RWPE2 (cell line): ENCODE data around the gene CNGA3.
"Not testable (repeated sequence)": the region's sequence is repeated elsewhere in the genome, so short reads cannot be mapped to it uniquely, and the experiment has no call there.

Experiments used
- ATAC-seq: fragments of 200-7000 bp; cut with Tn5 transposase; 3 replicates; pipeline ENCODE4 v1.9.1; 2021; ENCODE audit warnings: low read depth
- DNase-seq: peaks from one replicate; pipeline ENCODE4 v3.0.0-alpha.2; 2020; ENCODE audit warnings: low spot score
- H3K27ac ChIP-seq: fragments of 450-650 bp; 2 replicates; pipeline ENCODE4 v1.5.1; 2017; ENCODE audit warnings: mild to moderate bottlenecking; ENCODE audit not compliant: poor library complexity, severe bottlenecking
- H3K27me3 ChIP-seq: fragments of 250-450 bp; sonication (Bioruptor Pico); 2 replicates; pipeline ENCODE4 v1.5.1; 2021; ENCODE audit warnings: mild to moderate bottlenecking, moderate library complexity; ENCODE audit not compliant: insufficient read depth, poor library complexity, severe bottlenecking
- H3K36me3 ChIP-seq: fragments of 250-450 bp; sonication (Bioruptor Pico); 2 replicates; pipeline ENCODE4 v1.5.1; 2020; ENCODE audit warnings: low read depth, mild to moderate bottlenecking, moderate library complexity
- H3K4me1 ChIP-seq: fragments of 250-450 bp; sonication (Bioruptor Pico); 2 replicates; pipeline ENCODE4 v1.5.1; 2021; ENCODE audit warnings: mild to moderate bottlenecking, moderate library complexity; ENCODE audit not compliant: insufficient read depth, poor library complexity, severe bottlenecking
- H3K4me3 ChIP-seq: fragments of 250-450 bp; sonication (Bioruptor Pico); 2 replicates; pipeline ENCODE4 v1.5.1; 2021; ENCODE audit warnings: mild to moderate bottlenecking, moderate library complexity; ENCODE audit not compliant: severe bottlenecking
- H3K9me3 ChIP-seq: fragments of 250-450 bp; sonication (Bioruptor Pico); 2 replicates; pipeline ENCODE4 v1.5.1; 2021; ENCODE audit warnings: mild to moderate bottlenecking, moderate library complexity; ENCODE audit not compliant: severe bottlenecking
- CTCF ChIP-seq: fragments of 450-650 bp; IDR thresholded peaks from one replicate; pipeline ENCODE4 v1.5.1; 2017; ENCODE audit warnings: mild to moderate bottlenecking, moderate library complexity; ENCODE audit not compliant: poor library complexity, severe bottlenecking

Gene CNGA3

GRCh38 chr2:98412751-98413458, 66.6 kb downstream of the CNGA3 start:
- Histone ChIP-seq H3K27ac (no peak overlapping the region), H3K4me3 (no peak overlapping the region), H3K36me3 (no peaks in the 10 kb centered on the region), H3K4me1 (no peaks in the 10 kb centered on the region), H3K27me3 (no peaks in the 10 kb centered on the region), H3K9me3 (no peaks in the 10 kb centered on the region)
- ATAC-seq (peak; percentile 70), DNase-seq (no peak)
- TF ChIP-seq CTCF = peak; percentile 86

- H3K9me3 ChIP-seq, H3K36me3 ChIP-seq, ATAC-seq, H3K27me3 ChIP-seq, H3K4me3 ChIP-seq, H3K27ac ChIP-seq, H3K4me1 ChIP-seq, DNase-seq: not testable (repeated sequence)
These were observed 68.0 kb downstream of the CNGA3 start for GRCh38 chr2:98414246-98414645.

- H3K27ac ChIP-seq, DNase-seq, H3K9me3 ChIP-seq, H3K4me1 ChIP-seq, H3K36me3 ChIP-seq, ATAC-seq, H3K27me3 ChIP-seq, H3K4me3 ChIP-seq: not testable (repeated sequence)
These were observed 69.5 kb downstream of the CNGA3 start for GRCh38 chr2:98415719-98416248.

GRCh38 chr2:98416383-98417159, 70.3 kb downstream of the CNGA3 start:
- Histone ChIP-seq H3K36me3 (no peaks in the 10 kb centered on the region), H3K27me3 (no peaks in the 10 kb centered on the region), H3K4me3 (no peak overlapping the region), H3K27ac (no peak overlapping the region), H3K4me1 (no peaks in the 10 kb centered on the region), H3K9me3 (no peaks in the 10 kb centered on the region)
- TF ChIP-seq CTCF = no peak
- ATAC-seq (no peak), DNase-seq (no peak)

- no peaks in the 10 kb centered on the region for H3K36me3 ChIP-seq
- no peaks in the 10 kb centered on the region for H3K27me3 ChIP-seq
- no peak overlapping the region for H3K4me3 ChIP-seq
- no peaks in the 10 kb centered on the region for H3K9me3 ChIP-seq
- H3K27ac ChIP-seq = no peak overlapping the region
- ATAC-seq (no peak), DNase-seq (no peak)
- H3K4me1 ChIP-seq = no peaks in the 10 kb centered on the region
- TF ChIP-seq CTCF = no peak
These were observed 73.3 kb downstream of the CNGA3 start for GRCh38 chr2:98419544-98419943.
